ENCODE data around the gene LDHD. TPM values are rescaled to one million over a fixed set of nuclear protein-coding genes. Genes with fewer than 3 reads are reported as not detected.
A peak's percentile ranks its signal among the peaks of the same experiment; 100 is the strongest.

The LDHD gene
- total and polyA plus RNA-seq, 2 of the 8 experiments (the other 6 are each of a cell fraction or from before 2014, with no cell fraction given) = 14.9 to 18.2 TPM

DNA sequence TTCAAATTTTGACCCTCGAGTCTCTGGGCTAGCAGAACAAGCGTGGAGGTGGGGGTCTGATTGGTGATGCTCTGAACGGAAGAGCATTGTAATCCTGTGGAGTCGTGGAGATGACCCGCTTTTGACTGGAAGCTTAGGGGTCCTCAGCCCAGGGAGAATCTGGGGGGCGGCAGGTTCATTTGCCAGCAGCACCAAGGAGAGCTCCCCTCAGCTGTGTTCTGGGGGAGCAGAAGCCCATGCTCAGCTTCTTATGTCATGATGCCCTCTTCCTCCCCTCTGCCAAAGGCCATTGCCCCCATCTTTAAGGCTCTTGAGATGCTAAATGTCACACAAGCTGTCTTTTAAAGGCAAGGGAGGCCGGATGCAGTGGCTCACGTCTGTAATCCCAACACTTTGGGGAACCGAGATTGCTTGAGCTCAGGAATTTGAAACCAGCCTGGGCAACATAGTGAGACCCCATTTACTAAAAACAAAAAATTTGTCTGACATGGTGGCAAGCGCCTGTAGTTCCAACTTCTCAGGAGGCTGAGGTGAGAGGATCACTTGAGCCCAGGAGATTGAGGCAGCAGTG is 19.3 kb downstream of the LDHD start (continued):
- TF ChIP-seq, protein P1, sequence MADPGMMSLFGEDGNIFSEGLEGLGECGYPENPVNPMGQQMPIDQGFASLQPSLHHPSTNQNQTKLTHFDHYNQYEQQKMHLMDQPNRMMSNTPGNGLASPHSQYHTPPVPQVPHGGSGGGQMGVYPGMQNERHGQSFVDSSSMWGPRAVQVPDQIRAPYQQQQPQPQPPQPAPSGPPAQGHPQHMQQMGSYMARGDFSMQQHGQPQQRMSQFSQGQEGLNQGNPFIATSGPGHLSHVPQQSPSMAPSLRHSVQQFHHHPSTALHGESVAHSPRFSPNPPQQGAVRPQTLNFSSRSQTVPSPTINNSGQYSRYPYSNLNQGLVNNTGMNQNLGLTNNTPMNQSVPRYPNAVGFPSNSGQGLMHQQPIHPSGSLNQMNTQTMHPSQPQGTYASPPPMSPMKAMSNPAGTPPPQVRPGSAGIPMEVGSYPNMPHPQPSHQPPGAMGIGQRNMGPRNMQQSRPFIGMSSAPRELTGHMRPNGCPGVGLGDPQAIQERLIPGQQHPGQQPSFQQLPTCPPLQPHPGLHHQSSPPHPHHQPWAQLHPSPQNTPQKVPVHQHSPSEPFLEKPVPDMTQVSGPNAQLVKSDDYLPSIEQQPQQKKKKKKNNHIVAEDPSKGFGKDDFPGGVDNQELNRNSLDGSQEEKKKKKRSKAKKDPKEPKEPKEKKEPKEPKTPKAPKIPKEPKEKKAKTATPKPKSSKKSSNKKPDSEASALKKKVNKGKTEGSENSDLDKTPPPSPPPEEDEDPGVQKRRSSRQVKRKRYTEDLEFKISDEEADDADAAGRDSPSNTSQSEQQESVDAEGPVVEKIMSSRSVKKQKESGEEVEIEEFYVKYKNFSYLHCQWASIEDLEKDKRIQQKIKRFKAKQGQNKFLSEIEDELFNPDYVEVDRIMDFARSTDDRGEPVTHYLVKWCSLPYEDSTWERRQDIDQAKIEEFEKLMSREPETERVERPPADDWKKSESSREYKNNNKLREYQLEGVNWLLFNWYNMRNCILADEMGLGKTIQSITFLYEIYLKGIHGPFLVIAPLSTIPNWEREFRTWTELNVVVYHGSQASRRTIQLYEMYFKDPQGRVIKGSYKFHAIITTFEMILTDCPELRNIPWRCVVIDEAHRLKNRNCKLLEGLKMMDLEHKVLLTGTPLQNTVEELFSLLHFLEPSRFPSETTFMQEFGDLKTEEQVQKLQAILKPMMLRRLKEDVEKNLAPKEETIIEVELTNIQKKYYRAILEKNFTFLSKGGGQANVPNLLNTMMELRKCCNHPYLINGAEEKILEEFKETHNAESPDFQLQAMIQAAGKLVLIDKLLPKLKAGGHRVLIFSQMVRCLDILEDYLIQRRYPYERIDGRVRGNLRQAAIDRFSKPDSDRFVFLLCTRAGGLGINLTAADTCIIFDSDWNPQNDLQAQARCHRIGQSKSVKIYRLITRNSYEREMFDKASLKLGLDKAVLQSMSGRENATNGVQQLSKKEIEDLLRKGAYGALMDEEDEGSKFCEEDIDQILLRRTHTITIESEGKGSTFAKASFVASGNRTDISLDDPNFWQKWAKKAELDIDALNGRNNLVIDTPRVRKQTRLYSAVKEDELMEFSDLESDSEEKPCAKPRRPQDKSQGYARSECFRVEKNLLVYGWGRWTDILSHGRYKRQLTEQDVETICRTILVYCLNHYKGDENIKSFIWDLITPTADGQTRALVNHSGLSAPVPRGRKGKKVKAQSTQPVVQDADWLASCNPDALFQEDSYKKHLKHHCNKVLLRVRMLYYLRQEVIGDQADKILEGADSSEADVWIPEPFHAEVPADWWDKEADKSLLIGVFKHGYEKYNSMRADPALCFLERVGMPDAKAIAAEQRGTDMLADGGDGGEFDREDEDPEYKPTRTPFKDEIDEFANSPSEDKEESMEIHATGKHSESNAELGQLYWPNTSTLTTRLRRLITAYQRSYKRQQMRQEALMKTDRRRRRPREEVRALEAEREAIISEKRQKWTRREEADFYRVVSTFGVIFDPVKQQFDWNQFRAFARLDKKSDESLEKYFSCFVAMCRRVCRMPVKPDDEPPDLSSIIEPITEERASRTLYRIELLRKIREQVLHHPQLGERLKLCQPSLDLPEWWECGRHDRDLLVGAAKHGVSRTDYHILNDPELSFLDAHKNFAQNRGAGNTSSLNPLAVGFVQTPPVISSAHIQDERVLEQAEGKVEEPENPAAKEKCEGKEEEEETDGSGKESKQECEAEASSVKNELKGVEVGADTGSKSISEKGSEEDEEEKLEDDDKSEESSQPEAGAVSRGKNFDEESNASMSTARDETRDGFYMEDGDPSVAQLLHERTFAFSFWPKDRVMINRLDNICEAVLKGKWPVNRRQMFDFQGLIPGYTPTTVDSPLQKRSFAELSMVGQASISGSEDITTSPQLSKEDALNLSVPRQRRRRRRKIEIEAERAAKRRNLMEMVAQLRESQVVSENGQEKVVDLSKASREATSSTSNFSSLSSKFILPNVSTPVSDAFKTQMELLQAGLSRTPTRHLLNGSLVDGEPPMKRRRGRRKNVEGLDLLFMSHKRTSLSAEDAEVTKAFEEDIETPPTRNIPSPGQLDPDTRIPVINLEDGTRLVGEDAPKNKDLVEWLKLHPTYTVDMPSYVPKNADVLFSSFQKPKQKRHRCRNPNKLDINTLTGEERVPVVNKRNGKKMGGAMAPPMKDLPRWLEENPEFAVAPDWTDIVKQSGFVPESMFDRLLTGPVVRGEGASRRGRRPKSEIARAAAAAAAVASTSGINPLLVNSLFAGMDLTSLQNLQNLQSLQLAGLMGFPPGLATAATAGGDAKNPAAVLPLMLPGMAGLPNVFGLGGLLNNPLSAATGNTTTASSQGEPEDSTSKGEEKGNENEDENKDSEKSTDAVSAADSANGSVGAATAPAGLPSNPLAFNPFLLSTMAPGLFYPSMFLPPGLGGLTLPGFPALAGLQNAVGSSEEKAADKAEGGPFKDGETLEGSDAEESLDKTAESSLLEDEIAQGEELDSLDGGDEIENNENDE (IDR thresholded peaks at IDR 0.05; ENCODE audit: insufficient replicate concordance, low read length) = no peak
- TF ChIP-seq CEBPB (IDR thresholded peaks at IDR 0.05; ENCODE audit: low read depth, low read length) = no peak
- TF ChIP-seq SIN3A (conservative IDR thresholded peaks at IDR 0.05 in 1 of 2, IDR thresholded peaks at IDR 0.05 in 1 of 2; ENCODE audit: low read depth in 1 of 2, low read length in 2 of 2) = peak; percentile 86; a peak in 3 of 4 replicates
- TF ChIP-seq CTBP2 (IDR thresholded peaks at IDR 0.05; ENCODE audit: borderline replicate concordance, insufficient read depth, insufficient read length, low read length) = no peak
- peak; percentile 33 for TF ChIP-seq SAP30 (IDR thresholded peaks at IDR 0.05; ENCODE audit: insufficient read depth, insufficient replicate concordance, low read length)
- no peak for TF ChIP-seq SIRT6 (IDR thresholded peaks at IDR 0.05; ENCODE audit: low read length)
- TF ChIP-seq RFX5 (IDR thresholded peaks at IDR 0.05; ENCODE audit: borderline replicate concordance, low read depth, low read length) = no peak
- TF ChIP-seq FOSL1 (IDR thresholded peaks at IDR 0.05; ENCODE audit: insufficient read depth, low read depth, low read length) = no peak
- no peak for TF ChIP-seq TAF1 (IDR thresholded peaks at IDR 0.05; ENCODE audit: low read depth, low read length)
- no peak for TF ChIP-seq JUN (IDR thresholded peaks at IDR 0.05; ENCODE audit: low read depth, low read length)
- no peak for TF ChIP-seq CREB1 (IDR thresholded peaks at IDR 0.05)

Measured in H1 (cell line).